Loucy (cell line): ENCODE measurements around the gene COP1.

Experiments used
- H2AFZ ChIP-seq: fragments of 200-600 bp; sonication (generic); 2 replicates; pipeline ENCODE4 v1.6.0; 2016; ENCODE audit warnings: antibody characterized with exemption, mild to moderate bottlenecking, low read length, moderate library complexity
- H3F3A ChIP-seq: fragments of 200-600 bp; 2 replicates; pipeline ENCODE4 v1.6.0; 2016; ENCODE audit warnings: antibody characterized with exemption, low read depth, mild to moderate bottlenecking
- H3K27me3 ChIP-seq: fragments of 200-600 bp; sonication (generic); 2 replicates; pipeline ENCODE4 v1.6.1; 2014; ENCODE audit warnings: low read length, mild to moderate bottlenecking; ENCODE audit not compliant: insufficient read depth, poor library complexity, severe bottlenecking
- H3K36me3 ChIP-seq: fragments of 200-600 bp; sonication (generic); 2 replicates; pipeline ENCODE4 v1.6.1; 2016; ENCODE audit warnings: low read length; ENCODE audit not compliant: insufficient read depth
- H3K4me1 ChIP-seq: fragments of 200-600 bp; sonication (generic); 2 replicates; pipeline ENCODE4 v1.5.1; 2014; ENCODE audit warnings: low read length, mild to moderate bottlenecking; ENCODE audit not compliant: insufficient read depth, poor library complexity, severe bottlenecking
- H3K4me2 ChIP-seq: fragments of 200-600 bp; sonication (generic); 2 replicates; pipeline ENCODE4 v1.6.0; 2014; ENCODE audit warnings: antibody characterized with exemption, low read length, low read depth, mild to moderate bottlenecking; ENCODE audit not compliant: poor library complexity, severe bottlenecking
- H3K4me3 ChIP-seq: fragments of 200-600 bp; sonication (generic); 2 replicates; pipeline ENCODE4 v1.5.1; 2014; ENCODE audit warnings: low read length, mild to moderate bottlenecking, mixed read lengths; ENCODE audit not compliant: poor library complexity, severe bottlenecking
- H3K79me2 ChIP-seq: fragments of 200-600 bp; sonication (generic); 2 replicates; pipeline ENCODE4 v1.6.1; 2014; ENCODE audit warnings: low read length; ENCODE audit not compliant: insufficient read depth
- H3K9ac ChIP-seq: fragments of 200-600 bp; sonication (generic); 2 replicates; pipeline ENCODE4 v1.6.0; 2014; ENCODE audit warnings: mild to moderate bottlenecking, low read depth, low read length, moderate library complexity; ENCODE audit not compliant: poor library complexity, severe bottlenecking
- H3K9me2 ChIP-seq: fragments of 200-600 bp; sonication (generic); replicated peaks from 2 replicates; pipeline ENCODE4 v1.6.1; 2016; ENCODE audit warnings: low read depth, low read length, mixed read lengths
- H3K9me3 ChIP-seq: fragments of 200-600 bp; sonication (generic); 2 replicates; pipeline ENCODE4 v1.6.1; 2014; ENCODE audit warnings: mild to moderate bottlenecking, antibody characterized with exemption, low read length, low read depth; ENCODE audit not compliant: insufficient read depth
- H4K20me1 ChIP-seq: fragments of 200-600 bp; sonication (generic); 2 replicates; pipeline ENCODE4 v1.6.0; 2014; ENCODE audit warnings: antibody characterized with exemption, low read length, mild to moderate bottlenecking; ENCODE audit not compliant: insufficient read depth, poor library complexity, severe bottlenecking
- CTCF ChIP-seq: fragments of 200-600 bp; sonication (generic); conservative IDR thresholded peaks from 2 replicates; pipeline ENCODE4 v1.5.1; 2014; ENCODE audit warnings: mild to moderate bottlenecking, antibody characterized with exemption, low read length
- EZH2phosphoT487 ChIP-seq: fragments of 200-600 bp; IDR thresholded peaks from 2 replicates; pipeline ENCODE4 v1.6.1; 2018; ENCODE audit warnings: antibody characterized with exemption, mild to moderate bottlenecking, moderate library complexity, borderline replicate concordance

COP1 gene

GRCh38 chr1:176144526-176144925 lies 62.6 kb downstream of the COP1 start:
- Histone ChIP-seq H3K9ac (no peak overlapping the region), H3K27me3 (peaks cover 7% of the 10 kb centered on the region), H3K9me3 (peaks cover 7% of the 10 kb centered on the region), H3F3A (no peaks in the 10 kb centered on the region), H3K79me2 (peaks cover 54% of the 10 kb centered on the region), H4K20me1 (peaks cover 31% of the 10 kb centered on the region), H3K4me2 (no peak overlapping the region), H3K36me3 (peaks cover 49% of the 10 kb centered on the region), H3K4me1 (peaks cover 13% of the 10 kb centered on the region), H2AFZ (no peak overlapping the region), H3K9me2 (no peaks in the 10 kb centered on the region), H3K4me3 (no peak overlapping the region)
- TF ChIP-seq CTCF: no peak
- no peak for TF ChIP-seq EZH2phosphoT487

GRCh38 chr1:176142973-176143372 lies 64.1 kb downstream of the COP1 start:
- no peak overlapping the region for H3K9ac ChIP-seq
- no peak overlapping the region for H2AFZ ChIP-seq
- peaks cover 70% of the 10 kb centered on the region for H3K79me2 ChIP-seq
- TF ChIP-seq EZH2phosphoT487 (no peak), CTCF (no peak)
- H3K4me1 ChIP-seq: peaks cover 13% of the 10 kb centered on the region
- peaks cover 28% of the 10 kb centered on the region for H4K20me1 ChIP-seq
- H3K36me3 ChIP-seq: peaks cover 46% of the 10 kb centered on the region
- peaks cover 7% of the 10 kb centered on the region for H3K27me3 ChIP-seq
- H3K9me3 ChIP-seq: peaks cover 7% of the 10 kb centered on the region
- H3K9me2 ChIP-seq: no peaks in the 10 kb centered on the region
- H3K4me2 ChIP-seq: peak overlapping the region; percentile 16
- H3K4me3 ChIP-seq: no peak overlapping the region
- no peaks in the 10 kb centered on the region for H3F3A ChIP-seq

GRCh38 chr1:176141449-176141848 lies 65.6 kb downstream of the COP1 start:
- Histone ChIP-seq H3K79me2 (peaks cover 80% of the 10 kb centered on the region), H2AFZ (no peak overlapping the region), H3K9me2 (no peaks in the 10 kb centered on the region), H3K9ac (no peak overlapping the region), H3F3A (no peaks in the 10 kb centered on the region), H3K4me1 (peaks cover 13% of the 10 kb centered on the region), H3K9me3 (peaks cover 7% of the 10 kb centered on the region), H3K36me3 (peaks cover 30% of the 10 kb centered on the region), H3K27me3 (peaks cover 7% of the 10 kb centered on the region), H4K20me1 (peaks cover 35% of the 10 kb centered on the region), H3K4me3 (no peak overlapping the region), H3K4me2 (no peak overlapping the region)
- TF ChIP-seq CTCF (no peak), EZH2phosphoT487 (no peak)
